Glomerular visceral epithelial cell (primary cell): Measurements from ENCODE around the gene PAFAH1B2.
"Not testable (repeated sequence)": the region's sequence is repeated elsewhere in the genome, so short reads cannot be mapped to it uniquely, and the experiment has no call there.

ENCODE experiments used
- DNase-seq: peaks from one replicate; pipeline ENCODE4 v3.0.0-alpha.2; 2016; ENCODE audit errors: extremely low spot score

The PAFAH1B2 gene

DNA sequence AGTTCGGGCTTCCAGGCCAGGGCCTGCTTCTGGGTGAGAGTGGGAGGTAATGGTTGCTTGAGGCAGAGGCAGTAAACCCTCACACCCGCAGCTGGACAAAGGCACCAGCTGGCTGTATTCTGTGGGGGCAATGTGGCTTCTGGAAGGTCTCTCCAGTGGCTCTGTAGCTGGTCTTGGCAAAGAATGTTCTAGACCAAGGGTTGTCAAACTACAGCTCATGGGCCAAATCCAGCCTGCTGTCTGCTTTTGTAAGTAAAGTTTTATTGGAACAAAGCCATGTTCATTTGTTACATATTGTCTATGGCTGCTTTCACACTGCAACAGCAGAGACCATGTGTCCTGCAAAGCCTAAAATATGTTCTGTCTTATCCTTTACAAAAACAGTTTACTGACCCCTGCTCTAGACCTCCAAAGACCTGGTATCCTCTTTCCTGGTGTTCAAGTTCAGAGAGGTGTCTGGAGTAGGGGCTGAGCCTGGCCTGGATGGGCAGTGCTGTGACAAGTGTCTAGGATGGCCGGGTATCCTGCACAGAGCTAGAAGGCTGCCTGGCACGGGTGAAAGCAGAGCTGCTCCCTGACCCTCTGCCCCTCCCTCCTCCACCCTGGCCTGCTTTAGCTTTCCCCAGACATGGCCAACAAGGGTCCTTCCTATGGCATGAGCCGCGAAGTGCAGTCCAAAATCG, 58.4 kb downstream of the PAFAH1B2 start:
- no peak for DNase-seq

- DNase-seq, result no peak
Observed at GRCh38 chr11:117203069-117203407, 59.0 kb downstream of the PAFAH1B2 start.

DNA sequence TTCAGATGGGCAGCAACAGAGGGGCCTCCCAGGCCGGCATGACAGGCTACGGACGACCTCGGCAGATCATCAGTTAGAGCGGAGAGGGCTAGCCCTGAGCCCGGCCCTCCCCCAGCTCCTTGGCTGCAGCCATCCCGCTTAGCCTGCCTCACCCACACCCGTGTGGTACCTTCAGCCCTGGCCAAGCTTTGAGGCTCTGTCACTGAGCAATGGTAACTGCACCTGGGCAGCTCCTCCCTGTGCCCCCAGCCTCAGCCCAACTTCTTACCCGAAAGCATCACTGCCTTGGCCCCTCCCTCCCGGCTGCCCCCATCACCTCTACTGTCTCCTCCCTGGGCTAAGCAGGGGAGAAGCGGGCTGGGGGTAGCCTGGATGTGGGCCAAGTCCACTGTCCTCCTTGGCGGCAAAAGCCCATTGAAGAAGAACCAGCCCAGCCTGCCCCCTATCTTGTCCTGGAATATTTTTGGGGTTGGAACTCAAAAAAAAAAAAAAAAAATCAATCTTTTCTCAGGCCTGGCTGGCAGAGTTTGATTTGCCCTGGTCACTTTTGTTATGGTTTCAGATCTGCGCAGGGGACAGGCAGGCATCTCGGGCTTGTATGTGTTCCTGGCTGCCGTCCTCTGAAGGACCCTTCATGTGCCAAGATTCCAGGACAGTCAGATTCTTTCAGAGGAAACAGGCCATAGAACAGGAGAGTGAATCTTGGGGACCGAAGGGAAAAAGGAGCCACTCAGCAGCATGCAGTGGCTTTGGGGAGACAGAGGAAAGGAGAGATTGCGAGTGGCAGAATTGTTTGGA, 60.4 kb downstream of the PAFAH1B2 start:
- no peak for DNase-seq

GRCh38 chr11:117205211-117205818, 61.2 kb downstream of the PAFAH1B2 start:
- DNase-seq, result no peak

GRCh38 chr11:117206111-117206510, 62.0 kb downstream of the PAFAH1B2 start:
- not testable (repeated sequence) for DNase-seq

GRCh38 chr11:117206859-117207258, 62.8 kb downstream of the PAFAH1B2 start:
- DNase-seq, result not testable (repeated sequence)

DNA sequence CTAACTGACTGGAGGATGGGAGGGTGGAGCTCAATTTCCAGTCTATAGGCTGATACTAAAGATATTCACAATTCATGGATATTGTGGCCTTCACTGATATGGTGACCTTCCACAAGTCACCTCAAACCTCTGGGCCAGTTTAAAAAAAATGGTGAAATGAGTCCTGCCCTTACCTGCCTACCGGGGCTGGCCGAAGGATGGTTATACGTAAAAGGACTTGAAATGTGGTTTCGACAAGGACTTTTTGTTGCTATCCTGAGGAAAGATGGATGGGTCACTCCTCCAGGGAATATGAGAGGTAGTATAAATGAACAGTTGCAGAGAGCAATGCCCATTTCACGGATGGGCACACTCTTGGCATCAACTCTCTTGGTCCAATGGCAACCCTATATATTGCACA, 63.4 kb downstream of the PAFAH1B2 start:
- not testable (repeated sequence) for DNase-seq

- not testable (repeated sequence) for DNase-seq
Observed at GRCh38 chr11:117208710-117209109, 64.6 kb downstream of the PAFAH1B2 start.

- not testable (repeated sequence) for DNase-seq
Observed at GRCh38 chr11:117209351-117210125, 65.5 kb downstream of the PAFAH1B2 start.

DNA sequence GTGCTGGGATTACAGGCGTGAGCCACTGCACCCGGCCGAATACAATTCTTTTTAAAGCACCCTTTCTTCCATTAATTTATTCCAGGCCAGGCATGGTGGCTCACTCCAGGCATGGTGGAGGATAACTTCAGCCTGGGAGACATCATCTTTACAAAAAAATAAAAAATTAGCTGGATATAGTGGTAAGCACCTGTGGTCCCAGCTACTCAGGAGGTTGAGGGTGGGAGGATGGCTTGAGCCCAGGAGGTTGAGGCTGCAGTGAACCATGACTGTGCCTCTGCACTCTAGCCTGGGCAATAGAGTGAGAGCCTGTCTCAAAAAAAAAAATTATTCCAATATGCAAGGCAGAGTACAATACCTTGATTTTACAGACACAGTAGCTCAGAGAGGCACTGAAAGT, 66.5 kb downstream of the PAFAH1B2 start:
- DNase-seq, result no peak

GRCh38 chr11:117212697-117213355, 68.7 kb downstream of the PAFAH1B2 start:
- DNase-seq, result no peak

DNA sequence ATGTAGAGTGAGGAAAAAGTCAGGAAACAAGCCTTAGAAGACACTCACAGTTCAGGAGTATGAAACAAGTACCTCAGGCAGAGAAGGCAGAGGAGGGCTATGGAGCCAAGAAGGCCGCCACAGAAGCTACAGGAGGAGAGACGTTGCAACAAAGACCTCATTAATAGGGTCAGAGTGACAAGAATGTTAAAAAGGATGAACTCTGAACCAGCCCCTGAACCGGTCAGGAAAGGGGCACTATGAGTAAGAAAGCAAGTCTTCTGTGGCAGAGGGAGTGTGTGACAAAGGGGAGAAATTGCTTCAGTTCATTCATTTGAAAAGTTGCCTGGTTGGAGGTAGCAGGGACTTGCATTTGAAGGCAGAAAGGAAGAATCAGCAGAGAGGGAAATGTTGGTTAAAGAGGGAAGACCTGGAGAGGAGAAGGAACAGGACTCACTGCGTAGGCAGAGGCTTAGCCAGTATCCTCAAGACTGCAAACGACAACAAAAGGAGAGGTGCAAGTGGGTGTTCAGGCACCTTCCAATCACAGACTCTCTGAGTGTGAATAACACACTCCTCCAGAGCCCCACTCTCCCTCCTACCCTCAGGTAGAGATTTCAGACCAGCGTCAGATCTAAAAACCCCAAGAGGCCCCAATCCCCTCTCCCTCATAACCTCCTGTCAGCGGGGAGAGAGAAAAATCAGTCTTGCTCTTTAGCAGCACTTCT, 70.5 kb downstream of the PAFAH1B2 start:
- DNase-seq, result no peak

GRCh38 chr11:117217141-117218084, 73.3 kb downstream of the PAFAH1B2 start:
- no peak for DNase-seq

GRCh38 chr11:117218133-117218915, 74.2 kb downstream of the PAFAH1B2 start:
- DNase-seq, result no peak

- DNase-seq, result no peak
Observed at GRCh38 chr11:117219001-117219400, 74.9 kb downstream of the PAFAH1B2 start.

GRCh38 chr11:117219455-117219854, 75.4 kb downstream of the PAFAH1B2 start:
- no peak for DNase-seq

- DNase-seq, result no peak
Observed at GRCh38 chr11:117219995-117220394, 75.9 kb downstream of the PAFAH1B2 start.

DNA sequence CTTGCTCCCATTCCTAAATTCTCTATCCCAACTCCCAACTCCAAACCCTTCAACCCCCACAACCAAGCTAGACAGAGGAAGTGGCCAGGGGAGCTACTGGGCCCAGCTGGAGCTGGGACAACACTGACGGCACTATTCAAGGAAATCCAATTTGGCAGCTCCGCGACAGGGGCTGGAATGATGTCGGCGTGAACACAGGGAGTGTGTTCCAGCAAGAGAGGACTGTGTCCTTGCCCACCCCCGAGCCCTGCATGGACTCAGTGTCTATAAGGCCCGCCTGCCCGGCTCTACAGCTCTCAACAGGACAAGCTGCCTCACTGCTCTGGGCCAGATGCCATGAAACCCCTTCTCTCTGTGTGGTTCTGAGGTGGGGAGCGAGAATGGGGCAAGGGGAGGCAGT, 76.5 kb downstream of the PAFAH1B2 start:
- DNase-seq, result no peak
